Measurements from ENCODE around the gene KCNAB2.

The KCNAB2 gene

GRCh38 chr1:6110326-6110725 is 64.6 kb downstream of the KCNAB2 start:
- no peak for DNase-seq (ENCODE audit: low spot score)

- no peak for DNase-seq (ENCODE audit: low spot score)
Measured at GRCh38 chr1:6111571-6111970, 65.9 kb downstream of the KCNAB2 start.

- no peak for DNase-seq (ENCODE audit: low spot score)
Measured at GRCh38 chr1:6111991-6112689, 66.5 kb downstream of the KCNAB2 start.

DNA sequence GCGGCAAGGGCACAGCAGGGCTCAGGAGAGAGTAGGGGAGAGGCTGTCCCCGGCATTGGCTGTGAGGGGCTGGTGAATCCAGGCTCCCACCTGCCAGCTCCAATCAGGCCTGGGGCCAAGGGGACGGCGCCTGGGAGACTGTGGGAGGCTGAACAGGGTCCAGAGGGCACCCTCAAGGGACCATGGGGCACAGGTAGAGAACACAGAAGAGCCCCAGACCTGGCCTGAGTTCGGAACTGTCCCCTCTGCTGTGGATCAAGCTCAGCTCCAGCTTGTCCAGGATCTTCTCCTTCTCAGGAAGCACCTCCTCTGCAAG is 67.0 kb downstream of the KCNAB2 start:
- DNase-seq (ENCODE audit: low spot score), result no peak

- DNase-seq (ENCODE audit: low spot score), result no peak
Measured at GRCh38 chr1:6113116-6113515, 67.4 kb downstream of the KCNAB2 start.

DNA sequence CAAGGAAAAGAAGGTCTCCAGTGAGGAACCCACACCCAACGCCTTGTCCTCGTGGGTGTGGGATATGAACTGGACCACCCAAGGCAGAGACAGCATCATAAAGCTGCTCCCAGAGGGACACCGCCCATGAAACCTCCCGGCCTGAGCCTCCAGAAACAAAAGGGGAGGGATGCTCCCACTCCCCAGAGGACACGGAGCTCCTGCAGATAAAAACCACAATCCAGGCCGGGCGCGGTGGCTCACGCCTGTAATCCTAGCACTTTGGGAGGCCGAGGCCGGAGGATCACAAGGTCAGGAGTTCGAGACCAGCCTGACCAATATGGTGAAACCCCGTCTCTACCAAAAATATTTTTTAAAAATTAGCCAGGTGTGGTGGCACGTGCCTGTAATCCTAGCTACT is 68.1 kb downstream of the KCNAB2 start:
- DNase-seq (ENCODE audit: low spot score), result no peak

DNA sequence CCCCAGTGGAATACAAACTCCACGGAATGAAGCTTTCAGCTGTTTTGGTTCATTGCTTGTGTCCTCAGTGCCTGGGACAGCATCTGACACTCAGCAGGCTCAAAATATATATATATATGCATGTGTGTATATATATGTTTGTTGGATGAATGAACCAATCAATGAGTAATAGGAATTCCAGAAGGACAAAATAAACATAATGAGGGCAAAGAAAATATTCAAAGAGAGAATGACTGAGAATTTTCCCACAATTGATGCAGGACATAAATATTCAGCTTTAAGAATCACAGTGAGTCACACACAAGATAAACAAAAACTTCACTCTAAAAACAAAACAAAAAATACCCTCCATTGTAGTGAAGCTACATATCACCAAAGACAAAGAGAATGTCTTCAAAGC is 70.4 kb downstream of the KCNAB2 start:
- no peak for DNase-seq (ENCODE audit: low spot score)

GRCh38 chr1:6117064-6117463 is 71.4 kb downstream of the KCNAB2 start:
- DNase-seq (ENCODE audit: low spot score), result no peak

DNA sequence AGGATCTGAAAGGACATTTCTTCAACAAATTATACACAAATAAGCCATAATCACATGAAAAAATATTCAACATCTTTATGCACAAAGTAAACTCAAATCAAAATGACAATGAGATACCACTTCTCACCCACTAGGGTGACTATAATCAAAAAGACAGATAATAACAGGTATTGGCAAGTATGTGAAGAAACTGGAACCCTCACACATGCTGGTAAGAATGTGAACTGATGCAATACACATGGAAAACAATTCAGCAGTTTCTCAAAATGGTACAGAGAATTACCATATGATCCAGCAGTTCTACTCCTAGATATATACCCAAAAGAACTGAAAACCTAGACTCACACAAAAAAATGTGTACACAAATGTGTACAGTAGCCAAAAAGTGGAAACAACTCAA is 71.9 kb downstream of the KCNAB2 start:
- DNase-seq (ENCODE audit: low spot score), result no peak

GRCh38 chr1:6118415-6118814 is 72.7 kb downstream of the KCNAB2 start:
- DNase-seq (ENCODE audit: low spot score), result no peak

- no peak for DNase-seq (ENCODE audit: low spot score)
Measured at GRCh38 chr1:6121021-6121421, 75.3 kb downstream of the KCNAB2 start.

DNA sequence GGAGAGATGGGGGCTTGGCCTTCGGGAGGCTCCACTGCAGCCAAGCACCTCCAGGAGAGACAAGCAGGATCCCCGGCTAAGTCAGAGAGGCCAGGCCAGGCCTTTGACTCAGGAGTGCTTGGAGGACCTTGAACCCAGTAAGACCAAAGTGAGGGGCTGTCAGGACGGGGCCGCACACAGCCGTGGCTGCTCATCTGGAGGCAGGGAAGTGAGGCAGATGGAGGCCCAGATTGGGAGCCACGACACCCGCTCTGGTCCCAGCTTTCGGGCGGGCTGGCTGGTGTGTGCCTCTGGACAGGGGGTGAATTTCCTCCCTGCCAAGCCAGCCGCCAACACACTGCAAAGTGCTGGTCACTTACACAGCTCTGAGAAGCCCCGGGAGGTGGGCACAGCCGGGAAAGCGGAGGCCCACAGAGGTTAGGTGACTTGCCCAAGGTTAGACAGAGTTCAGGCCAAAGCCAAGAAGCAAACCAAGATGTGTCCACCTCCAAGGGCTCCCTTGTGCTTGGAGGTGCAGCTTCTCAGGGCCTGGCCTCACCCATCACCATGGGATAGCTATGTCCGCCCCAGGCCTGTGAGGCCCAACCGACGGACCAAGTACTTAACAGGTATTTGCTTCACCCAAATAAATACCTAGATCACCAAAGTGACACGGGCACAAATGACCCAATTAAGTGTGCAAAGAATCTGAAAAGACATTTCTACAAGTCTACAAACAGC is 76.1 kb downstream of the KCNAB2 start:
- no peak for DNase-seq (ENCODE audit: low spot score)

DNA sequence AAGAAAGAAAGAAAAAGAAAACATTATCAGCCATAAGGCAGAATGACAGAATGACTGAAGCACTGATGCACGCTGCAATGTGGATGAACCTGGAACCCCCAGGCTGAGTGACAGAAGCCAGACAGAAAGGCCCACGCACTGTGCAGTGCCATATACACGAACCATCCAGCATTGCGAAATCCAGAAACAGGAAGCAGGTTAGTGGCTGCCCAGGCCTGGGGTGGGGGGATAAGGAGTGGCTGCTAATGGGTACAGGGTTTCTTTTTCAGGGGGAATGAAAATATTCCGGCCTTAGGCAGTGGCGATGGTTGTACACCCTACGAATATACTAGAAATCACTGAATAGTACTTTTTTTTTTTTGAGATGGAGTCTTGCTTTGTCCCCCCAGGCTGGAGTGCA is 77.4 kb downstream of the KCNAB2 start:
- DNase-seq (ENCODE audit: low spot score), result no peak

DNA sequence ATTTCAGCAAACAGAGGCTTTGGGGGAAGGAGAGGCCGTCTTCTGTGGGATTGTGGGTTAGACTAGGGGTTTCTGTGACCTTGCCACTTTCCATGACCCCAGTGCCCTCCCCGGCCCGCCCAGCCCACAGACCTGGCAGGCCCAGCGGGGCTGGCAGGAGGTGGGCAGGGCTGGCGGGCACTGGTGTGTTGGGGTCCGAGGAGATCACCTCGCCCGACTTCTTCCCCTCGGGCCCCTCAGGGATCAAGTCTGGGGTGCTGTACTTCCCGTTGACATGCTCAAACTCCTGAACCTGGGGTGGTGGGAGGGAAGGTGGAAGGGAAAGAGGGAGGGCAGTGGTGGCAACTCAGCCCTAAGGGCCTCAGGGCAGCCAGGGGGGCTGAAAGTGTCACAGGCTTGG is 78.1 kb downstream of the KCNAB2 start:
- DNase-seq (ENCODE audit: low spot score), result no peak

- DNase-seq (ENCODE audit: low spot score), result no peak
Measured at GRCh38 chr1:6124341-6124740, 78.7 kb downstream of the KCNAB2 start.

GRCh38 chr1:6124746-6125365 is 79.2 kb downstream of the KCNAB2 start:
- DNase-seq (ENCODE audit: low spot score), result no peak

DNA sequence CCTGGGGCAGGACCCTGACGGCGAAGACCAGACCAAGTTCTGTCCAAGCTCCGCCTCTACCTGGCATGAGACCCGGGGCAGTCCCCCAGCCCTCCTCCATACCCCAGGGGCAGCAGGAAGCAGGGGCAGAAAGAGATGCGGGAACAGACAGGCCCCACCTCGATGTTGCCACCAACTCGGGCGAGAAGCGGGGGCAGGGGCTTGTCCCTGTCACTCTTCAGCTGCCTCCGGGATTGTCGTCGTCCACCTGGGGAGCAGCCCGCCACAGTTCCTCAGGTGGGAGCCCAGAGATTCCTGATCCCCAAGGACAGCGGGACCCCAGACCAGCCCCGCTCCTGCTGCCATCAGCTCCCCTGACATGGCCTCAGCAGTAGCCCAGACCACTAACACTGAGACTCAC is 79.7 kb downstream of the KCNAB2 start:
- DNase-seq (ENCODE audit: low spot score), result no peak

GRCh38 chr1:6126028-6126427 is 80.3 kb downstream of the KCNAB2 start:
- DNase-seq (ENCODE audit: low spot score), result no peak

DNA sequence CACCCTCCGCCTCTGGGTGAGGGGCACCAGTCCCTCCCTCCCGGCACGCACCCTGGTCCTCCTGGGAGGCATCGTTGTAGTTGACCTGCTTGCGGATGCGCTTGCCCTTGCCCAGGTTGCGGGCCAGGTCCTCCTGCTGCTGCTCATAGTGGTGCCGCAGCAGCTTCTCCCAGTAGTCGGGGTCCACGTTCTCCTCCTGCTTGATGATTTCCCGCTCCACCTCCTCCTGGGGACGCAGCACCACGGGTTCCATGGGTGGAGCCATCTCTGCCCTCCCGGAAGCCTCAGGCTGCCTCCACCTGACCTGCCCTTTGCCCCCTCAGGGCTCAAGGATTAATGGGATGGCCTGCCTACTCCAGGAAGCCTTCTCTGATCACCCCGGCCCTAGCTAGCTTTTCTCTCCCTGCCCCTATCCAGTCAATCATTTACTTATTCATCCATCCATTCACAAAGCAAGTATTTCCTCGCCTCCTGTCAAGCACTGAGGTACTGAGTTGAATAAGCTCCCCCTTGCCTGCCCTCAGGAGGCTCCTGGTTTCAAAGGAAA is 80.9 kb downstream of the KCNAB2 start:
- DNase-seq (ENCODE audit: low spot score), result peak; percentile 61

DNA sequence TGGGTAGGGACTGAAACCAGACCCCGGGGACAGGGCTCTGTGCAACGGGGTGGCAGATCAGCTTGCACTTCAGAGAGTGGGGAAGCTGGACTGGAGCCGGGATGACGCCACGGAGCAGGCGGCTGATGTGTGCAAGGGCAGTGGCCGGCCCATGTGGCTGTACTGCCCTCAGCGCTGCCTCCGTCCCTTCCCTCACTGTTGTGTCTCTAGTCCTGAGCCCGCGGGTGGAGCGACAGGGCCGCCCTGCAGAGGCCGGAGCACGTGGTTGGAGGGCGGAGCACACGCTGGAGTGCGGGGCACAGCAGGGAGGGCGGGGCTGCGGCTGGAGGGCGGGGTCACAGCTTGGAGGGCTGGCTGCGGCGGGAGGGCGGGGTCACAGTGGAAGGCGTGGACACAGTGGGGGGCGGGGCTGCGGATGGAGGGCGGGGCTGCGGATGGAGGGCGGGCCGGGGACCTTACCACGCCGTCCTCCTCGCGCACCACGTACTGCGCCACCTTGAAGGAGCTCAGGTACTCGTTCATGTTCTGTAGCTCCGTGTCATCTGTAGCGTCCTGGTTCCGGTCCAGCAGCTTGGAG is 82.0 kb downstream of the KCNAB2 start:
- DNase-seq (ENCODE audit: low spot score), result peak; percentile 48

GRCh38 chr1:6128276-6129081 is 82.8 kb downstream of the KCNAB2 start:
- DNase-seq (ENCODE audit: low spot score), result no peak

- no peak for DNase-seq (ENCODE audit: low spot score)
Measured at GRCh38 chr1:6129313-6129712, 83.6 kb downstream of the KCNAB2 start.
